Lower leg skin (tissue), 4 donors: ENCODE data around the gene ZIC4. TPM values are rescaled to one million over a fixed set of nuclear protein-coding genes. Genes with fewer than 3 reads are reported as not detected.

Experiments
- DNase-seq, 2 donors: peaks; one replicate each; pipeline ENCODE4 v3.0.0-alpha.2; 2019; ENCODE audit warnings: low spot score in 2 of 2
- H3K4me3 ChIP-seq: fragments of 200-600 bp; sonication (generic); 2 replicates; pipeline ENCODE4 v1.5.1; 2017; ENCODE audit warnings: mild to moderate bottlenecking, low read depth; ENCODE audit not compliant: poor library complexity, severe bottlenecking
- CTCF ChIP-seq, 3 donors: fragments of 450-650 bp; IDR thresholded peaks; one replicate each; pipeline ENCODE4 v1.5.1; 2016; ENCODE audit warnings: antibody characterized with exemption in 3 of 3, mild to moderate bottlenecking in 3 of 3, moderate library complexity in 2 of 3
- POLR2A ChIP-seq, 2 donors: fragments of 450-650 bp; IDR thresholded peaks; one replicate each; pipeline ENCODE4 v1.6.1; 2016 to 2017; ENCODE audit warnings: antibody characterized with exemption in 2 of 2, mild to moderate bottlenecking in 1 of 2, moderate library complexity in 1 of 2
- WGBS, 2 donors: methylation state at CpG; one replicate each; pipeline ENCODE4 v1.1.5; 2018; 5-methylcytosine and 5-hydroxymethylcytosine counted together
- intact Hi-C: fragments of 100-400 bp; cut with DNase I; formaldehyde crosslinking; loops from one replicate; pipeline ENCODE4 v1.15.0; 2023; ENCODE audit warnings: low total_unique reads
- total RNA-seq, 4 donors: library from RNA; depleted of rRNA; stranded (reverse); fragments of >200 nt; gene quantifications; one replicate each; pipeline ENCODE4 v1.1.0, GENCODE V29; 2016

The ZIC4 gene
- total RNA-seq, result under 1 TPM in 2 of 4 donors, not detected in 2; 0.10 TPM

DNA sequence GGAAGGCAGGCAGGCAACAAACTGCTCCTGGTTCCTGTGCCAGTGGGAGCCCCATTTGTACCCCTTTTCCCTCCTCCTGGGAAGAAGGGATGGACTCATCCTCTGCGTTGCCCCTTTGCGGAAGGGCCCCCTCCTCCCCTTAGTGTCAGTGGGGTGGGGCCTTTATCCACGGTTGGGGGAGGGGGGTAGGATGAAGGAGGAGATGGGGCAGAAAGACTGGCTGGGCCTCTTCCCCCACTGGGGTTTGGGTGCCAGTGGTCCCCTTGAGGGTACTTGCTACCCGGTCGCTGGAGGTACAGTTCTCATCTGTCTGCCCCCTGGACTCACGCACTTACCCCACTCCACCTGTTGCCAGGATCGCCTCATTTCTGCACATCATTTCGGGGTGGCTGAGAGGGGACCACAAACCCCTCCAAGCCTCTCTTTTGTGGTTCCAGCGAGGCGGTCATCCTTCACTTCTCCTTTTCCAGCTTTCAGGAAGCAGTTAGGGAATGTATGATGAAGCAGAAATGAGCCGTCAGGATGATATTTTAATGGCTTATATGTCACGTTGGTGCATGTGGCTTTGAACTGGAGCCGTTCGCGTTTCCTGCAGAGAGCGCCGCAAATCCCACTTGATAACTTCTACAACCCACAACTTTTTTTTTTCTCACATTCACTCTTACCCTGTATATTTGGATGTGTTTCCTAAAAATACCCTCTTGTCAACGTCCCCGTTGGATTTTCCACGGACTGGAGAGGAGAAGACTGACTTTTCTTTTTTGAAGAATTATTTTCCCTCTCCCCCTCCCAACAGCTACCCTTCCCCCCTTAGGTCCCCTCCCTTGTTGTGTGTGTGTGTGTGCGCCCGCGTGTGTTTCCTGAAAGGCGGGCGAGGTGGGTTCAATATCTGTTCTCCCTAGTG, at the start of gene ZIC4:
Gene ZIC4 (minus strand): TSS at position 516 of the 904 bp plus-strand sequence. CDS start 3,746 bp downstream, outside the sequence.
- 27% methylated on average over 23 to 25 of the region's 25 CpGs for WGBS, 2 donors
- no peak for DNase-seq
- intact Hi-C loops, result no loop called here
- H3K4me3 ChIP-seq, result no peak within 1 kb of the TSS
- TF ChIP-seq POLR2A (IDR thresholded peaks at IDR 0.05) (no peak), CTCF (IDR thresholded peaks at IDR 0.05) (no peak)

DNA sequence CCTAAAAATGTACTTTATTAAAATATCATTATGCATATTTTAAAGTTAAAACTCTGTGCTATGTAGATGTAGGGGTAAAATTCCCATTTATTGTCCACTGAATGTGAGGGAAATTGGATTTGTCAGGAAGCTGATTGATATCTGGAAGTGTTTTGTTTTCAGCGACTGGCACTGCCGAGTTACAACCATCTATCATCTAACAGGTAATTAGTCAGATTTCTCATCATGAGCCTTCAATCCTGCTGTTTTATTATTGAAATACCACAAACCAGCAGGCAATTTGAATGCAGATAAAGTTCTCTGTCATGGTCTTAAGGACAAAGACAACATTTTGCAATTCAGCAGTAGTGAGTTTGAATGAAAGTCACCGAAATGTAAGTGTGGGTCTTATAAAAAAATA, 43.3 kb upstream of the ZIC4 start:
- intact Hi-C loops, result no loop called here
- TF ChIP-seq CTCF (IDR thresholded peaks at IDR 0.05), result no peak
- no peak for TF ChIP-seq POLR2A (IDR thresholded peaks at IDR 0.05)
- DNase-seq, result no peak
- H3K4me3 ChIP-seq, result no peak overlapping the region
- WGBS, 2 donors, result 31% methylated on average over 3 of the region's 3 CpGs

DNA sequence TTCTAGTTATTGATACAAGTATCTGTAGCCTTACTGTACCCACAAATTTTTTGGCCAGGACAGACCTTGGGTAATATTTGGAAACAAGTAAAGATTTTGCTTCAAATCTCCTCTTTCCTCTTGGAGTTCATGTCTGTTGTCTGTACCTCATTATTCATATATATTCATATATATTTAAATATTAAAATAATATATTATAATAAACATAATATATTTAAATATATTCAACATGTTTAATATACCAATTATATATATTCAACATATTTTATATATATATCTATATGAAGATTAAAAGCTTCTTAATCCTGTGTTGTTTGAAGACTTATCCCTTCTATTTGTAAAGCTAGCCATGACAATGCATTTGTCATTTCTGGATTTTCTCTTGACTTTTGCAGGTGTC, 40.9 kb upstream of the ZIC4 start:
- no peak for DNase-seq
- TF ChIP-seq CTCF (IDR thresholded peaks at IDR 0.05), result no peak
- no peak for TF ChIP-seq POLR2A (IDR thresholded peaks at IDR 0.05)
- intact Hi-C loops, result no loop called here
- H3K4me3 ChIP-seq, result no peak overlapping the region

DNA sequence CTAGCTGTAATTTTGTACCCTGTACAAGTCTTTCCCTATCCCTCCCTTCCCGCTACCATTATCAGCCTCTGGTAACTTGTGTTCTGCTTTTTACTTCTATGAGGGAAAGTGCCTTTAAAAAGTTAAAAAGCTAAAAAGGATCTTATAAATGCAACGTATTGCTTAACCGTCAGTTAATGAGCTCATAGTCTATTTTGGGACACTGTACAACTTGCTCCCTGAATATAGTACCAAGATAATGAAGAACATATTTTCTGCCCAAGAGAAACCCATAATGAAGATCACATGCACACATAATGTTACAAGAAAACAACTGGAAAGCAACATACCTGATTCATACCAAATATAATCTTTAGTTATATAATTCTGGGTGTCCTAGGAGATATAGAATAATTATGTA, 25.4 kb upstream of the ZIC4 start:
- TF ChIP-seq CTCF (IDR thresholded peaks at IDR 0.05) (no peak), POLR2A (IDR thresholded peaks at IDR 0.05) (no peak)
- WGBS, 2 donors, result 51 to 60% methylated on average over 3 of the region's 3 CpGs
- no peak overlapping the region for H3K4me3 ChIP-seq
- DNase-seq, result no peak
- intact Hi-C loops, result no loop called here

DNA sequence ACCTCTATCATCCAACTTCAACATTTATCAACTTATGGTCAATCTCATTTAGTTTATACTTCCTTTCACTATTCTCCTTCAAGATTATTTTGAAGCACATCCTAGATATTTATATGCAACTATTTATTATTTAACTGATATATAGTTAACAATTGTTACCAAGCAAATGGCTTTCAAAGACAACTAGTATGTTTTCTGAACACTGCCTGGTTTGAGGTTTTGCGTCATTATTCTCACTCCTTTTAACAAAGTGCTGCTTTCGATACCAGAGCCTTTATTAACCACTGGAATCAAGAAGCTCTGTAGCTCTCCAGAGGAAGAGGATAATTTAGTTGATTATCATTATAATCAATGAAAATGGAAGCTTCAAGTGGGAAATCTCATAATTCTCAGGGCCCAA, 22.4 kb upstream of the ZIC4 start:
- H3K4me3 ChIP-seq, result no peak overlapping the region
- 91 to 94% methylated on average over 2 of the region's 2 CpGs for WGBS, 2 donors
- no peak for DNase-seq
- intact Hi-C loops, result no loop called here
- TF ChIP-seq POLR2A (IDR thresholded peaks at IDR 0.05), result no peak
- no peak for TF ChIP-seq CTCF (IDR thresholded peaks at IDR 0.05)
